ENCODE data around the gene RNF214. TPM values are rescaled to one million over a fixed set of nuclear protein-coding genes. Genes with fewer than 3 reads are reported as not detected.

The RNF214 gene
- total and polyA plus RNA-seq, 2 of the 13 experiments (the other 11 are each of a cell fraction or from before 2014, with no cell fraction given): 10.7 to 12.6 TPM

DNA sequence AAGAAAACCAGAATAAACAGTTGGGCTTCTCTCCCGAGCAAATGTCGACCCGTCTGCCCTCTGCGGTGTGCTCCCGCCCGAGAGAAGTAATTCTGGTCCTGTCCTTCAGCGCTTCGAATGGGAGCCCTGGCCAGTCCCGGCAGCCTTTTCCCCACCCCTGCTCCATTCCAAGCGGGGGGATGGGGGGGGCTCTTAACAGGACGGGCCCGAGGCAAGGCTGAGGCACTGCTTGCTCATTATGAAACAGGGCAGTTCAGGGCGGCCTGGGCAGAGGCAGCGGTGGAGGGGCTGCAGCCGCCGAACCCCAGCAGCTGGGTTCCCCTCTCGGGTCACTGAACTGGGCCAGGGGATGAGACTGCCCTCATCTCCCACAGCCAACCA lies 67.8 kb downstream of the RNF214 start (continued):
- TF ChIP-seq, protein P1, sequence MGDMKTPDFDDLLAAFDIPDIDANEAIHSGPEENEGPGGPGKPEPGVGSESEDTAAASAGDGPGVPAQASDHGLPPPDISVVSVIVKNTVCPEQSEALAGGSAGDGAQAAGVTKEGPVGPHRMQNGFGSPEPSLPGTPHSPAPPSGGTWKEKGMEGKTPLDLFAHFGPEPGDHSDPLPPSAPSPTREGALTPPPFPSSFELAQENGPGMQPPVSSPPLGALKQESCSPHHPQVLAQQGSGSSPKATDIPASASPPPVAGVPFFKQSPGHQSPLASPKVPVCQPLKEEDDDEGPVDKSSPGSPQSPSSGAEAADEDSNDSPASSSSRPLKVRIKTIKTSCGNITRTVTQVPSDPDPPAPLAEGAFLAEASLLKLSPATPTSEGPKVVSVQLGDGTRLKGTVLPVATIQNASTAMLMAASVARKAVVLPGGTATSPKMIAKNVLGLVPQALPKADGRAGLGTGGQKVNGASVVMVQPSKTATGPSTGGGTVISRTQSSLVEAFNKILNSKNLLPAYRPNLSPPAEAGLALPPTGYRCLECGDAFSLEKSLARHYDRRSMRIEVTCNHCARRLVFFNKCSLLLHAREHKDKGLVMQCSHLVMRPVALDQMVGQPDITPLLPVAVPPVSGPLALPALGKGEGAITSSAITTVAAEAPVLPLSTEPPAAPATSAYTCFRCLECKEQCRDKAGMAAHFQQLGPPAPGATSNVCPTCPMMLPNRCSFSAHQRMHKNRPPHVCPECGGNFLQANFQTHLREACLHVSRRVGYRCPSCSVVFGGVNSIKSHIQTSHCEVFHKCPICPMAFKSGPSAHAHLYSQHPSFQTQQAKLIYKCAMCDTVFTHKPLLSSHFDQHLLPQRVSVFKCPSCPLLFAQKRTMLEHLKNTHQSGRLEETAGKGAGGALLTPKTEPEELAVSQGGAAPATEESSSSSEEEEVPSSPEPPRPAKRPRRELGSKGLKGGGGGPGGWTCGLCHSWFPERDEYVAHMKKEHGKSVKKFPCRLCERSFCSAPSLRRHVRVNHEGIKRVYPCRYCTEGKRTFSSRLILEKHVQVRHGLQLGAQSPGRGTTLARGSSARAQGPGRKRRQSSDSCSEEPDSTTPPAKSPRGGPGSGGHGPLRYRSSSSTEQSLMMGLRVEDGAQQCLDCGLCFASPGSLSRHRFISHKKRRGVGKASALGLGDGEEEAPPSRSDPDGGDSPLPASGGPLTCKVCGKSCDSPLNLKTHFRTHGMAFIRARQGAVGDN (CRISPR knock-in tag; IDR thresholded peaks at IDR 0.05): peak; percentile 85
- TF ChIP-seq RXRA (CRISPR knock-in tag; IDR thresholded peaks at IDR 0.05): 0 out of 2 replicates have a peak, but pooled peaks have one; percentile 10
- 0 out of 2 replicates have a peak, but pooled peaks have one; percentile 32 for TF ChIP-seq ZNF607 (CRISPR knock-in tag; IDR thresholded peaks at IDR 0.05; ENCODE audit: borderline replicate concordance)
- TF ChIP-seq, protein P2, sequence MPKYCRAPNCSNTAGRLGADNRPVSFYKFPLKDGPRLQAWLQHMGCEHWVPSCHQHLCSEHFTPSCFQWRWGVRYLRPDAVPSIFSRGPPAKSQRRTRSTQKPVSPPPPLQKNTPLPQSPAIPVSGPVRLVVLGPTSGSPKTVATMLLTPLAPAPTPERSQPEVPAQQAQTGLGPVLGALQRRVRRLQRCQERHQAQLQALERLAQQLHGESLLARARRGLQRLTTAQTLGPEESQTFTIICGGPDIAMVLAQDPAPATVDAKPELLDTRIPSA (CRISPR knock-in tag; IDR thresholded peaks at IDR 0.05; ENCODE audit: borderline replicate concordance): peak; percentile 67; the same call in 1 of the 2 replicates
- TF ChIP-seq, protein P3, sequence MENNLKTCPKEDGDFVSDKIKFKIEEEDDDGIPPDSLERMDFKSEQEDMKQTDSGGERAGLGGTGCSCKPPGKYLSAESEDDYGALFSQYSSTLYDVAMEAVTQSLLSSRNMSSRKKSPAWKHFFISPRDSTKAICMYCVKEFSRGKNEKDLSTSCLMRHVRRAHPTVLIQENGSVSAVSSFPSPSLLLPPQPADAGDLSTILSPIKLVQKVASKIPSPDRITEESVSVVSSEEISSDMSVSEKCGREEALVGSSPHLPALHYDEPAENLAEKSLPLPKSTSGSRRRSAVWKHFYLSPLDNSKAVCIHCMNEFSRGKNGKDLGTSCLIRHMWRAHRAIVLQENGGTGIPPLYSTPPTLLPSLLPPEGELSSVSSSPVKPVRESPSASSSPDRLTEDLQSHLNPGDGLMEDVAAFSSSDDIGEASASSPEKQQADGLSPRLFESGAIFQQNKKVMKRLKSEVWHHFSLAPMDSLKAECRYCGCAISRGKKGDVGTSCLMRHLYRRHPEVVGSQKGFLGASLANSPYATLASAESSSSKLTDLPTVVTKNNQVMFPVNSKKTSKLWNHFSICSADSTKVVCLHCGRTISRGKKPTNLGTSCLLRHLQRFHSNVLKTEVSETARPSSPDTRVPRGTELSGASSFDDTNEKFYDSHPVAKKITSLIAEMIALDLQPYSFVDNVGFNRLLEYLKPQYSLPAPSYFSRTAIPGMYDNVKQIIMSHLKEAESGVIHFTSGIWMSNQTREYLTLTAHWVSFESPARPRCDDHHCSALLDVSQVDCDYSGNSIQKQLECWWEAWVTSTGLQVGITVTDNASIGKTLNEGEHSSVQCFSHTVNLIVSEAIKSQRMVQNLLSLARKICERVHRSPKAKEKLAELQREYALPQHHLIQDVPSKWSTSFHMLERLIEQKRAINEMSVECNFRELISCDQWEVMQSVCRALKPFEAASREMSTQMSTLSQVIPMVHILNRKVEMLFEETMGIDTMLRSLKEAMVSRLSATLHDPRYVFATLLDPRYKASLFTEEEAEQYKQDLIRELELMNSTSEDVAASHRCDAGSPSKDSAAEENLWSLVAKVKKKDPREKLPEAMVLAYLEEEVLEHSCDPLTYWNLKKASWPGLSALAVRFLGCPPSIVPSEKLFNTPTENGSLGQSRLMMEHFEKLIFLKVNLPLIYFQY (CRISPR knock-in tag; IDR thresholded peaks at IDR 0.05; ENCODE audit: borderline replicate concordance): no peak
- peak; percentile 18; the same call in 1 of the 2 replicates for TF ChIP-seq HDAC1 (CRISPR knock-in tag; IDR thresholded peaks at IDR 0.05)
- TF ChIP-seq, protein P4, sequence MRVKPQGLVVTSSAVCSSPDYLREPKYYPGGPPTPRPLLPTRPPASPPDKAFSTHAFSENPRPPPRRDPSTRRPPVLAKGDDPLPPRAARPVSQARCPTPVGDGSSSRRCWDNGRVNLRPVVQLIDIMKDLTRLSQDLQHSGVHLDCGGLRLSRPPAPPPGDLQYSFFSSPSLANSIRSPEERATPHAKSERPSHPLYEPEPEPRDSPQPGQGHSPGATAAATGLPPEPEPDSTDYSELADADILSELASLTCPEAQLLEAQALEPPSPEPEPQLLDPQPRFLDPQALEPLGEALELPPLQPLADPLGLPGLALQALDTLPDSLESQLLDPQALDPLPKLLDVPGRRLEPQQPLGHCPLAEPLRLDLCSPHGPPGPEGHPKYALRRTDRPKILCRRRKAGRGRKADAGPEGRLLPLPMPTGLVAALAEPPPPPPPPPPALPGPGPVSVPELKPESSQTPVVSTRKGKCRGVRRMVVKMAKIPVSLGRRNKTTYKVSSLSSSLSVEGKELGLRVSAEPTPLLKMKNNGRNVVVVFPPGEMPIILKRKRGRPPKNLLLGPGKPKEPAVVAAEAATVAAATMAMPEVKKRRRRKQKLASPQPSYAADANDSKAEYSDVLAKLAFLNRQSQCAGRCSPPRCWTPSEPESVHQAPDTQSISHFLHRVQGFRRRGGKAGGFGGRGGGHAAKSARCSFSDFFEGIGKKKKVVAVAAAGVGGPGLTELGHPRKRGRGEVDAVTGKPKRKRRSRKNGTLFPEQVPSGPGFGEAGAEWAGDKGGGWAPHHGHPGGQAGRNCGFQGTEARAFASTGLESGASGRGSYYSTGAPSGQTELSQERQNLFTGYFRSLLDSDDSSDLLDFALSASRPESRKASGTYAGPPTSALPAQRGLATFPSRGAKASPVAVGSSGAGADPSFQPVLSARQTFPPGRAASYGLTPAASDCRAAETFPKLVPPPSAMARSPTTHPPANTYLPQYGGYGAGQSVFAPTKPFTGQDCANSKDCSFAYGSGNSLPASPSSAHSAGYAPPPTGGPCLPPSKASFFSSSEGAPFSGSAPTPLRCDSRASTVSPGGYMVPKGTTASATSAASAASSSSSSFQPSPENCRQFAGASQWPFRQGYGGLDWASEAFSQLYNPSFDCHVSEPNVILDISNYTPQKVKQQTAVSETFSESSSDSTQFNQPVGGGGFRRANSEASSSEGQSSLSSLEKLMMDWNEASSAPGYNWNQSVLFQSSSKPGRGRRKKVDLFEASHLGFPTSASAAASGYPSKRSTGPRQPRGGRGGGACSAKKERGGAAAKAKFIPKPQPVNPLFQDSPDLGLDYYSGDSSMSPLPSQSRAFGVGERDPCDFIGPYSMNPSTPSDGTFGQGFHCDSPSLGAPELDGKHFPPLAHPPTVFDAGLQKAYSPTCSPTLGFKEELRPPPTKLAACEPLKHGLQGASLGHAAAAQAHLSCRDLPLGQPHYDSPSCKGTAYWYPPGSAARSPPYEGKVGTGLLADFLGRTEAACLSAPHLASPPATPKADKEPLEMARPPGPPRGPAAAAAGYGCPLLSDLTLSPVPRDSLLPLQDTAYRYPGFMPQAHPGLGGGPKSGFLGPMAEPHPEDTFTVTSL (CRISPR knock-in tag; IDR thresholded peaks at IDR 0.05; ENCODE audit: borderline replicate concordance): peak; percentile 41; the same call in 1 of the 2 replicates
- TF ChIP-seq ZSCAN22 (CRISPR knock-in tag; IDR thresholded peaks at IDR 0.05): no peak
- TF ChIP-seq, protein P5, sequence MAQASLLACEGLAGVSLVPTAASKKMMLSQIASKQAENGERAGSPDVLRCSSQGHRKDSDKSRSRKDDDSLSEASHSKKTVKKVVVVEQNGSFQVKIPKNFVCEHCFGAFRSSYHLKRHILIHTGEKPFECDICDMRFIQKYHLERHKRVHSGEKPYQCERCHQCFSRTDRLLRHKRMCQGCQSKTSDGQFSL (CRISPR knock-in tag; IDR thresholded peaks at IDR 0.05): peak; percentile 94
- TF ChIP-seq DMAP1 (CRISPR knock-in tag; IDR thresholded peaks at IDR 0.05): no peak
- TF ChIP-seq ZNF563 (CRISPR knock-in tag; IDR thresholded peaks at IDR 0.05): peak; percentile 46; the same call in 1 of the 2 replicates

Data from HepG2 (cell line).